GM23338 (cell line): ENCODE data around the gene PRPF18. TPM values are rescaled to one million over a fixed set of nuclear protein-coding genes. Genes with fewer than 3 reads are reported as not detected.

Experiments used
- ATAC-seq: fragments of 200-7000 bp; cut with Tn5 transposase; 3 replicates; pipeline ENCODE4 v1.9.1; 2020
- DNase-seq: peaks from one replicate; pipeline ENCODE4 v3.0.0-alpha.2; 2015; ENCODE audit warnings: low spot score
- H2AFZ ChIP-seq: fragments of 200-600 bp; sonication (generic); 2 replicates; pipeline ENCODE4 v1.8.0; 2016; ENCODE audit warnings: antibody characterized with exemption, mild to moderate bottlenecking, moderate library complexity
- H3F3A ChIP-seq: fragments of 200-600 bp; sonication (generic); replicated peaks from 2 replicates; pipeline ENCODE4 v1.8.0; 2017; ENCODE audit warnings: antibody characterized with exemption, mixed run types, low read depth
- H3K27ac ChIP-seq: fragments of 200-600 bp; sonication (generic); 2 replicates; pipeline ENCODE4 v1.6.1; 2016; ENCODE audit warnings: low read depth
- H3K27me3 ChIP-seq: fragments of 200-600 bp; sonication (generic); 2 replicates; pipeline ENCODE4 v1.8.0; 2016; ENCODE audit warnings: mild to moderate bottlenecking, mixed run types, moderate library complexity; ENCODE audit not compliant: insufficient read depth
- H3K36me3 ChIP-seq: fragments of 200-600 bp; sonication (generic); 2 replicates; pipeline ENCODE4 v1.8.0; 2016; ENCODE audit warnings: mild to moderate bottlenecking; ENCODE audit not compliant: insufficient read depth
- H3K4me1 ChIP-seq: fragments of 200-600 bp; sonication (generic); 2 replicates; pipeline ENCODE4 v1.8.0; 2016; ENCODE audit warnings: mild to moderate bottlenecking, moderate library complexity; ENCODE audit not compliant: insufficient read depth
- H3K4me2 ChIP-seq: fragments of 200-600 bp; sonication (generic); 2 replicates; pipeline ENCODE4 v1.7.1; 2017; ENCODE audit warnings: mixed run types
- H3K4me3 ChIP-seq: fragments of 200-600 bp; sonication (generic); 2 replicates; pipeline ENCODE4 v1.6.1; 2016; ENCODE audit warnings: mixed run types
- H3K79me2 ChIP-seq: fragments of 200-600 bp; sonication (generic); replicated peaks from 2 replicates; pipeline ENCODE4 v1.8.0; 2017; ENCODE audit warnings: mild to moderate bottlenecking; ENCODE audit not compliant: insufficient read depth
- H3K9me2 ChIP-seq: fragments of 200-600 bp; sonication (generic); 2 replicates; pipeline ENCODE4 v1.8.0; 2017; ENCODE audit not compliant: insufficient read depth
- H4K20me1 ChIP-seq: fragments of 200-600 bp; sonication (generic); replicated peaks from 2 replicates; pipeline ENCODE4 v1.8.0; 2017; ENCODE audit warnings: mild to moderate bottlenecking; ENCODE audit not compliant: insufficient read depth
- H3K27ac Mint-ChIP-seq: 2 replicates; pipeline ENCODE4 v1.8.0; 2020; ENCODE audit warnings: inconsistent platforms, mild to moderate bottlenecking, moderate library complexity, mixed read lengths
- H3K27me3 Mint-ChIP-seq: 3 replicates; pipeline ENCODE4 v1.8.0; 2022; ENCODE audit warnings: low read depth, mild to moderate bottlenecking, moderate library complexity, mixed read lengths, inconsistent platforms; ENCODE audit not compliant: insufficient read depth, poor library complexity
- H3K36me3 Mint-ChIP-seq: 3 replicates; pipeline ENCODE4 v1.8.0; 2021; ENCODE audit warnings: low read depth, mild to moderate bottlenecking, inconsistent platforms, moderate library complexity, mixed read lengths
- H3K4me1 Mint-ChIP-seq: 3 replicates; pipeline ENCODE4 v1.8.0; 2020; ENCODE audit warnings: mild to moderate bottlenecking, inconsistent platforms, mixed read lengths
- H3K4me3 Mint-ChIP-seq: 3 replicates; pipeline ENCODE4 v1.8.0; 2021; ENCODE audit warnings: moderate library complexity, mild to moderate bottlenecking, inconsistent platforms, mixed read lengths
- H3K9me3 Mint-ChIP-seq: 3 replicates; pipeline ENCODE4 v1.8.0; 2020; ENCODE audit warnings: moderate library complexity, mild to moderate bottlenecking, inconsistent platforms, mixed read lengths
- CTCF ChIP-seq, 2 experiments: fragments of 200-600 bp in 1 of 2; sonication (generic) in 1 of 2; conservative IDR thresholded peaks; 2 replicates each; pipeline versions ENCODE4 v1.5.1 to v1.6.1; 2016 to 2017; ENCODE audit warnings: antibody characterized with exemption in 2 of 2, low read depth in 2 of 2, mild to moderate bottlenecking in 2 of 2, moderate library complexity in 1 of 2
- ETS1 ChIP-seq: IDR thresholded peaks from 2 replicates; pipeline ENCODE4 v1.6.1; 2016; ENCODE audit warnings: antibody characterized with exemption
- EZH2 ChIP-seq: fragments of 200-600 bp; sonication (generic); IDR thresholded peaks from one replicate; pipeline ENCODE4 v1.8.0; 2017; ENCODE audit warnings: antibody characterized with exemption, mild to moderate bottlenecking, low read depth; ENCODE audit not compliant: unreplicated experiment
- NANOG ChIP-seq: IDR thresholded peaks from 2 replicates; pipeline ENCODE4 v1.6.1; 2016; ENCODE audit warnings: antibody characterized with exemption, borderline replicate concordance
- REST ChIP-seq: IDR thresholded peaks from one replicate; pipeline ENCODE4 v1.6.1; 2018; ENCODE audit warnings: antibody characterized with exemption; ENCODE audit not compliant: unreplicated experiment
- ZNF114 ChIP-seq: fragments of 250-450 bp; sonication (Bioruptor Pico); IDR thresholded peaks from 2 replicates; pipeline ENCODE4 v1.5.0; 2020; ENCODE audit warnings: mild to moderate bottlenecking, moderate library complexity
- ZNF462 ChIP-seq: fragments of 250-450 bp; sonication (Bioruptor Pico); IDR thresholded peaks from 2 replicates; pipeline ENCODE4 v1.5.0; 2020; ENCODE audit warnings: mild to moderate bottlenecking, moderate library complexity
- polyA plus RNA-seq: library from polyadenylated mRNA; unstranded; fragments of >200 nt; fragmentation: Nextera tagmentation; extraction: Ambion mirVana; gene quantifications from 2 replicates; pipeline ENCODE4 v1.2.1, GENCODE V29; 2016
- total RNA-seq: library from RNA; depleted of rRNA; stranded (reverse); fragments of >200 nt; shearing (Covaris generic); gene quantifications from 2 replicates; pipeline ENCODE4 v1.2.3, GENCODE V29; 2014

The PRPF18 gene
- total and polyA plus RNA-seq, 2 experiments from 2014 or later = 15.1 to 17.2 TPM

GRCh38 chr10:13673156-13673555, 86.4 kb downstream of the PRPF18 start:
- peak overlapping the region; percentile 88 for H3K27ac Mint-ChIP-seq
- H3K4me1 Mint-ChIP-seq = peaks cover 30% of the 10 kb centered on the region
- H3K4me3 ChIP-seq = peak overlapping the region; percentile 5
- peaks cover 7% of the 10 kb centered on the region; the same call in 1 of the 2 replicates for H3K9me2 ChIP-seq
- TF ChIP-seq NANOG (no peak), ETS1 (no peak), EZH2 (no peak), ZNF114 (no peak), REST (no peak), CTCF (conservative IDR thresholded peaks at IDR 0.05; ENCODE audit: low read depth in 2 of 2) (no peak), ZNF462 (CRISPR knock-in tag) (no peak)
- H3K36me3 ChIP-seq = no peaks in the 10 kb centered on the region
- H4K20me1 ChIP-seq = no peaks in the 10 kb centered on the region
- H3K27ac ChIP-seq = peak overlapping the region; percentile 48
- H3K36me3 Mint-ChIP-seq = peaks cover 29% of the 10 kb centered on the region
- no peak overlapping the region for H2AFZ ChIP-seq
- no peaks in the 10 kb centered on the region for H3K27me3 ChIP-seq
- peak overlapping the region; percentile 25 for H3K4me3 Mint-ChIP-seq
- DNase-seq (peak; percentile 68), ATAC-seq (peak; percentile 77)
- no peaks in the 10 kb centered on the region for H3K79me2 ChIP-seq
- 0 out of 2 replicates have a peak, but pooled peaks cover 4% of the 10 kb centered on the region for H3F3A ChIP-seq
- H3K4me1 ChIP-seq = peaks cover 21% of the 10 kb centered on the region
- peak overlapping the region; percentile 47 for H3K4me2 ChIP-seq
- H3K9me3 Mint-ChIP-seq = no peaks in the 10 kb centered on the region
- no peaks in the 10 kb centered on the region for H3K27me3 Mint-ChIP-seq
